ENCODE results near the gene AFAP1L1.

The AFAP1L1 gene

DNA sequence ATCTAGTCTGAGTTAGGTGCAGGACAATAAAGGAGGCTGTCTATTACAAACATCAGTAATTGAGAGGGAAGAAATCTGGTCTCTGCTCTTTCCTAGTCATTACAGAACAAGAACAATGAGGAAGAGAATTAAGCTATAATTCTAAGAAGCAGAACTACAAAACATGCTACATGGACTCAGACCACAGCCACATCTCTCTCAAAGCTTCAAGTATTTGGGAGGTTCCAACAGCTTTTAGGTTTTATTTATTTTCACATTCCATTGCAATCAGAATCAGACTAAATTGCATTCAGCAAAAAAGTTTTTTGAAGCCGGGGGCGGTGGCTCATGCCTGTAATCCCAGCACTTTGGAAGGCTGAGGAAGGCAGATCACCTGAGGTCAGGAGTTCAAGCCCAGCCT is 72.5 kb downstream of the AFAP1L1 start:
- Histone ChIP-seq H3K9me3 (ENCODE audit: control insufficient read depth, insufficient read depth, low read depth, low read length) (no peaks in the 10 kb centered on the region), H3K4me3 (ENCODE audit: low read depth, low read length) (no peak overlapping the region), H3K27ac (ENCODE audit: extremely low read depth, low read depth, low read length) (no peak overlapping the region), H3K36me3 (ENCODE audit: control insufficient read depth in 2 of 2, insufficient read depth in 1 of 2, low read length in 2 of 2) (peaks cover 14 to 29% of the 10 kb centered on the region in 2 experiments), H3K4me1 (ENCODE audit: control insufficient read depth, insufficient read depth, low read length) (no peaks in the 10 kb centered on the region)
- POLR2A ChIA-PET = interaction anchor here (1.1 to 4.9 kb wide), 4 partner anchors 12 to 207 kb away, joined by 4 to 77 read pairs (median 14); partner anchors contain the start of genes CSNK1A1 and PCYOX1L
- CTCF ChIA-PET = interaction anchor here (0.5 to 1.0 kb wide), 6 partner anchors 25 to 591 kb away, joined by 3 to 4 read pairs (median 4); no protein-coding TSS in a partner anchor
- TF ChIP-seq, protein P1, sequence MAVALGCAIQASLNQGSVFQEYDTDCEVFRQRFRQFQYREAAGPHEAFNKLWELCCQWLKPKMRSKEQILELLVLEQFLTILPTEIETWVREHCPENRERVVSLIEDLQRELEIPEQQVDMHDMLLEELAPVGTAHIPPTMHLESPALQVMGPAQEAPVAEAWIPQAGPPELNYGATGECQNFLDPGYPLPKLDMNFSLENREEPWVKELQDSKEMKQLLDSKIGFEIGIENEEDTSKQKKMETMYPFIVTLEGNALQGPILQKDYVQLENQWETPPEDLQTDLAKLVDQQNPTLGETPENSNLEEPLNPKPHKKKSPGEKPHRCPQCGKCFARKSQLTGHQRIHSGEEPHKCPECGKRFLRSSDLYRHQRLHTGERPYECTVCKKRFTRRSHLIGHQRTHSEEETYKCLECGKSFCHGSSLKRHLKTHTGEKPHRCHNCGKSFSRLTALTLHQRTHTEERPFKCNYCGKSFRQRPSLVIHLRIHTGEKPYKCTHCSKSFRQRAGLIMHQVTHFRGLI (tag by site-specific recombination; IDR thresholded peaks at IDR 0.05) = no peak
- no peak for TF ChIP-seq ZNF776 (tag by site-specific recombination; IDR thresholded peaks at IDR 0.05; ENCODE audit: borderline replicate concordance)
- no peak for TF ChIP-seq ZNF416 (tag by site-specific recombination; IDR thresholded peaks at IDR 0.05)
- TF ChIP-seq FEZF1 (tag by site-specific recombination; IDR thresholded peaks at IDR 0.05) = no peak
- TF ChIP-seq, protein P2, sequence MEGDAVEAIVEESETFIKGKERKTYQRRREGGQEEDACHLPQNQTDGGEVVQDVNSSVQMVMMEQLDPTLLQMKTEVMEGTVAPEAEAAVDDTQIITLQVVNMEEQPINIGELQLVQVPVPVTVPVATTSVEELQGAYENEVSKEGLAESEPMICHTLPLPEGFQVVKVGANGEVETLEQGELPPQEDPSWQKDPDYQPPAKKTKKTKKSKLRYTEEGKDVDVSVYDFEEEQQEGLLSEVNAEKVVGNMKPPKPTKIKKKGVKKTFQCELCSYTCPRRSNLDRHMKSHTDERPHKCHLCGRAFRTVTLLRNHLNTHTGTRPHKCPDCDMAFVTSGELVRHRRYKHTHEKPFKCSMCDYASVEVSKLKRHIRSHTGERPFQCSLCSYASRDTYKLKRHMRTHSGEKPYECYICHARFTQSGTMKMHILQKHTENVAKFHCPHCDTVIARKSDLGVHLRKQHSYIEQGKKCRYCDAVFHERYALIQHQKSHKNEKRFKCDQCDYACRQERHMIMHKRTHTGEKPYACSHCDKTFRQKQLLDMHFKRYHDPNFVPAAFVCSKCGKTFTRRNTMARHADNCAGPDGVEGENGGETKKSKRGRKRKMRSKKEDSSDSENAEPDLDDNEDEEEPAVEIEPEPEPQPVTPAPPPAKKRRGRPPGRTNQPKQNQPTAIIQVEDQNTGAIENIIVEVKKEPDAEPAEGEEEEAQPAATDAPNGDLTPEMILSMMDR (tag by site-specific recombination; IDR thresholded peaks at IDR 0.05) = no peak
- TF ChIP-seq SCRT2 (tag by site-specific recombination; IDR thresholded peaks at IDR 0.05) = no peak
- TF ChIP-seq GLI2 (tag by site-specific recombination; IDR thresholded peaks at IDR 0.05; ENCODE audit: borderline replicate concordance, low read depth) = no peak
- no peak for TF ChIP-seq ZNF335 (tag by site-specific recombination; conservative IDR thresholded peaks at IDR 0.05)
- no peak for TF ChIP-seq ZNF837 (tag by site-specific recombination; IDR thresholded peaks at IDR 0.05)
- TF ChIP-seq ZBTB20 (tag by site-specific recombination; IDR thresholded peaks at IDR 0.05) = no peak
- TF ChIP-seq, protein P3, sequence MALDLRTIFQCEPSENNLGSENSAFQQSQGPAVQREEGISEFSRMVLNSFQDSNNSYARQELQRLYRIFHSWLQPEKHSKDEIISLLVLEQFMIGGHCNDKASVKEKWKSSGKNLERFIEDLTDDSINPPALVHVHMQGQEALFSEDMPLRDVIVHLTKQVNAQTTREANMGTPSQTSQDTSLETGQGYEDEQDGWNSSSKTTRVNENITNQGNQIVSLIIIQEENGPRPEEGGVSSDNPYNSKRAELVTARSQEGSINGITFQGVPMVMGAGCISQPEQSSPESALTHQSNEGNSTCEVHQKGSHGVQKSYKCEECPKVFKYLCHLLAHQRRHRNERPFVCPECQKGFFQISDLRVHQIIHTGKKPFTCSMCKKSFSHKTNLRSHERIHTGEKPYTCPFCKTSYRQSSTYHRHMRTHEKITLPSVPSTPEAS (tag by site-specific recombination; IDR thresholded peaks at IDR 0.05) = no peak
- TF ChIP-seq, protein P4, sequence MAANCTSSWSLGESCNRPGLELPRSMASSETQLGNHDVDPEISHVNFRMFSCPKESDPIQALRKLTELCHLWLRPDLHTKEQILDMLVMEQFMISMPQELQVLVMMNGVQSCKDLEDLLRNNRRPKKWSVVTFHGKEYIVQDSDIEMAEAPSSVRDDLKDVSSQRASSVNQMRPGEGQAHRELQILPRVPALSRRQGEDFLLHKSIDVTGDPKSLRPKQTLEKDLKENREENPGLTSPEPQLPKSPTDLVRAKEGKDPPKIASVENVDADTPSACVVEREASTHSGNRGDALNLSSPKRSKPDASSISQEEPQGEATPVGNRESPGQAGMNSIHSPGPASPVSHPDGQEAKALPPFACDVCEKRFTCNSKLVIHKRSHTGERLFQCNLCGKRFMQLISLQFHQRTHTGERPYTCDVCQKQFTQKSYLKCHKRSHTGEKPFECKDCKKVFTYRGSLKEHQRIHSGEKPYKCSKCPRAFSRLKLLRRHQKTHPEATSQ (tag by site-specific recombination; IDR thresholded peaks at IDR 0.05) = no peak
- no peak for TF ChIP-seq ZSCAN23 (tag by site-specific recombination; IDR thresholded peaks at IDR 0.05)
- TF ChIP-seq ZNF596 (tag by site-specific recombination; IDR thresholded peaks at IDR 0.05) = no peak
- TF ChIP-seq ZNF426 (tag by site-specific recombination; IDR thresholded peaks at IDR 0.05) = no peak
- TF ChIP-seq, protein P5, sequence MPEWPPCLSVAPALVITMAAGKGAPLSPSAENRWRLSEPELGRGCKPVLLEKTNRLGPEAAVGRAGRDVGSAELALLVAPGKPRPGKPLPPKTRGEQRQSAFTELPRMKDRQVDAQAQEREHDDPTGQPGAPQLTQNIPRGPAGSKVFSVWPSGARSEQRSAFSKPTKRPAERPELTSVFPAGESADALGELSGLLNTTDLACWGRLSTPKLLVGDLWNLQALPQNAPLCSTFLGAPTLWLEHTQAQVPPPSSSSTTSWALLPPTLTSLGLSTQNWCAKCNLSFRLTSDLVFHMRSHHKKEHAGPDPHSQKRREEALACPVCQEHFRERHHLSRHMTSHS (tag by site-specific recombination; IDR thresholded peaks at IDR 0.05) = no peak
- no peak for TF ChIP-seq ZNF157 (tag by site-specific recombination; IDR thresholded peaks at IDR 0.05)
- no peak for TF ChIP-seq ZNF274 (IDR thresholded peaks at IDR 0.05; ENCODE audit: low read length)
- TF ChIP-seq ZNF274 (tag by site-specific recombination; IDR thresholded peaks at IDR 0.05; ENCODE audit: borderline replicate concordance) = no peak
- no peak for TF ChIP-seq ZNF221 (tag by site-specific recombination; IDR thresholded peaks at IDR 0.05; ENCODE audit: borderline replicate concordance)
- no peak for TF ChIP-seq ZNF571 (tag by site-specific recombination; IDR thresholded peaks at IDR 0.05)

Measured in HEK293 (cell line).